RWPE1 (cell line): ENCODE measurements around the gene RPAP3.
"Not testable (repeated sequence)": the region's sequence is repeated elsewhere in the genome, so short reads cannot be mapped to it uniquely, and the experiment has no call there.

Source experiments
- CTCF ChIA-PET: fragments of 350-600 bp; sonication (Branson Sonifier 250); formaldehyde crosslinking; extraction: SDS; loops from one replicate; lab custom pipeline; 2021; lab: Yijun Ruan, JAX
- POLR2A ChIA-PET: fragments of 400-600 bp; formaldehyde crosslinking; extraction: SDS; loops from one replicate; lab custom pipeline; 2020; ENCODE audit warnings: antibody characterized with exemption; ENCODE audit not compliant: low non-redundant PET; lab: Yijun Ruan, JAX
- DNase-seq: peaks from one replicate; pipeline ENCODE4 v3.0.0; 2012; ENCODE audit warnings: low spot score
- H3K27ac ChIP-seq: fragments of 450-650 bp; 2 replicates; pipeline ENCODE4 v1.5.1; 2017
- TF ChIP-seq, protein P1 (sequence below): fragments of 450-650 bp; conservative IDR thresholded peaks from 2 replicates; pipeline ENCODE4 v1.5.1; 2017; ENCODE audit warnings: low read depth, mild to moderate bottlenecking

RPAP3 gene

GRCh38 chr12:47687636-47688035, 18.2 kb downstream of the RPAP3 start:
- TF ChIP-seq, protein P1, sequence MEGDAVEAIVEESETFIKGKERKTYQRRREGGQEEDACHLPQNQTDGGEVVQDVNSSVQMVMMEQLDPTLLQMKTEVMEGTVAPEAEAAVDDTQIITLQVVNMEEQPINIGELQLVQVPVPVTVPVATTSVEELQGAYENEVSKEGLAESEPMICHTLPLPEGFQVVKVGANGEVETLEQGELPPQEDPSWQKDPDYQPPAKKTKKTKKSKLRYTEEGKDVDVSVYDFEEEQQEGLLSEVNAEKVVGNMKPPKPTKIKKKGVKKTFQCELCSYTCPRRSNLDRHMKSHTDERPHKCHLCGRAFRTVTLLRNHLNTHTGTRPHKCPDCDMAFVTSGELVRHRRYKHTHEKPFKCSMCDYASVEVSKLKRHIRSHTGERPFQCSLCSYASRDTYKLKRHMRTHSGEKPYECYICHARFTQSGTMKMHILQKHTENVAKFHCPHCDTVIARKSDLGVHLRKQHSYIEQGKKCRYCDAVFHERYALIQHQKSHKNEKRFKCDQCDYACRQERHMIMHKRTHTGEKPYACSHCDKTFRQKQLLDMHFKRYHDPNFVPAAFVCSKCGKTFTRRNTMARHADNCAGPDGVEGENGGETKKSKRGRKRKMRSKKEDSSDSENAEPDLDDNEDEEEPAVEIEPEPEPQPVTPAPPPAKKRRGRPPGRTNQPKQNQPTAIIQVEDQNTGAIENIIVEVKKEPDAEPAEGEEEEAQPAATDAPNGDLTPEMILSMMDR = no peak
- DNase-seq = no peak
- POLR2A ChIA-PET = no interaction called here
- CTCF ChIA-PET = no interaction called here
- H3K27ac ChIP-seq = no peak overlapping the region

DNA sequence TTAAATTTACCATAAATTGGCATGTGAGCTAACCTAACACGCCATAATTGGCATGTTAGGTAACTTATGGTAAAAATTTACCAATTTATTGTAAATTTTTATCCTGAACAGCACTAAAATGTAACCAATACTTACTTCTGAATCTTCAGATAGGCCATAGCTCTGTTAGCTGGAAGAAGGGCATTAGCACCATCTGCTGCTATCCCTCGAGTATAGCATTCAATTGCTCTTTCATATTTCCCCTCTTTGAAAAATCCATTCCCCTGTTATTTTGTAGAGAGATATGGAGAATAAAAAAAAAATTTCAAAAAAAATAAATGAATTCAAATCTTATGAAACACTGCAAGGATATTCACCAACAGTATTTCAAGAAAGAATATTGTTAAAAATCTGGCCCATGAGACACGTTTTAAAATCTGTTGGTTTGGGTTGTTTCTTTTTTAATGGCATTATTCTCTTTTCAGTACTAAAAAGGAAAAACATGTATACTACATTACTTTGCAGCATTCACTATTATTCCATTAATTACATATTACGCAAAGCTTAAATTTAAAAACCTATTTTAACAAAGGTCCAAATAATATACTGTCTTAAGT, 19.1 kb downstream of the RPAP3 start:
- POLR2A ChIA-PET = no interaction called here
- no peak overlapping the region for H3K27ac ChIP-seq
- CTCF ChIA-PET = interaction anchor here (0.5 to 0.9 kb wide), 10 partner anchors 15 to 1367 kb away, joined by 3 to 9 read pairs (median 4); no protein-coding TSS in a partner anchor
- TF ChIP-seq, protein P1 = peak; percentile 81
- peak; percentile 60 for DNase-seq

DNA sequence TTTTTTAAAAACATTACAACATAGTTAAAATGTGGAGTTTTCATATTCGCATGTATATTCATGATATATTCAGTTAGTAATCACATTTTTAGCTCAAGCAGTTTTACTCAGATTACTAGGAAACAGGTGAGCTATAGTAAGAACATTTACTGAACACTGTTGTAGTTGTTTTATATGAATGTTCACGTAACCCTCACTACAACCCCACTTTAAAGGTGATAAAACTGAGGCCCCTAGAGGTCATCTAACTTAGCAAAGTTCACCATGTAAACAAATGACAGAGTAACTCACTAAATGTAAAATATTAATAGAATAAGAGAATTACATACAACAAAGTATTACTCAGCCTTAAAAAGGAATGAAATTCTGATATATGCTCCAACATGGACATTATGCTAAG, 26.0 kb downstream of the RPAP3 start:
- ChIA-PET CTCF (interaction anchor here (0.6 kb wide), 2 partner anchors 13 to 94 kb away, joined by 3 read pairs; no protein-coding TSS in a partner anchor), POLR2A (no interaction called here)
- no peak for DNase-seq
- H3K27ac ChIP-seq = no peak overlapping the region
- TF ChIP-seq, protein P1 = no peak

- ChIA-PET CTCF (no interaction called here), POLR2A (no interaction called here)
- no peak for DNase-seq
- no peak overlapping the region for H3K27ac ChIP-seq
- TF ChIP-seq, protein P1 = no peak
These were observed 33.8 kb downstream of the RPAP3 start for GRCh38 chr12:47672068-47672467.

DNA sequence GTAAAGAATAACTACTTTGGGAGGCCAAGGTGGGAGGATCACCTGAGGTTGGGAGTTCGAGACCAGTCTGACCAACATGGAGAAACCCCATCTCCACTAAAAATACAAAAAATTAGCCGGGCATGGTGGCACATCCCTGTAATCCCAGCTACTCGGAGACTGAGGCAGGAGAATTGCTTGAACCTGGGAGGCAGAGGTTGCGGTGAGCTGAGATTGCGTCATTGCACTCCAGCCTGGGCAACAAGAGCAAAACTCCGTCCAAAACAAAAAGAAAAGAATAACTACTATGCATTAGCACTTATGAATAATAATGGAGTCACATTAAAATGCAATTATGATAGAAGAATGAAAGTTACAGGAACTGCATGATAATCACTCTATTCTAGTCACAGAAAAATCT, 37.9 kb downstream of the RPAP3 start:
- DNase-seq, POLR2A ChIA-PET: not testable (repeated sequence)
- CTCF ChIA-PET = interaction anchor here (0.6 kb wide), 1 partner anchor 14 kb away, joined by 3 read pairs; no protein-coding TSS in a partner anchor

GRCh38 chr12:47652521-47653234, 53.2 kb downstream of the RPAP3 start:
- ChIA-PET CTCF (interaction anchor here (0.5 to 0.6 kb wide), 2 partner anchors 12 to 1937 kb away, joined by 3 to 4 read pairs; no protein-coding TSS in a partner anchor), POLR2A (no interaction called here)
- H3K27ac ChIP-seq = no peak overlapping the region
- no peak for DNase-seq
- TF ChIP-seq, protein P1 = no peak

More for the DNA sequence above, 37.9 kb downstream of the RPAP3 start:
- not testable (repeated sequence) for H3K27ac ChIP-seq
